Measurements from ENCODE around the gene SNAP23.

GRCh38 chr15:42576040-42576594 is 80.7 kb downstream of the SNAP23 start:
- TF ChIP-seq CTCF (IDR thresholded peaks at IDR 0.05) (no peak), POLR2A (IDR thresholded peaks at IDR 0.05) (no peak)
